ENCODE results near the gene STK11. TPM values are rescaled to one million over a fixed set of nuclear protein-coding genes. Genes with fewer than 3 reads are reported as not detected.

STK11 gene
- total and polyA plus RNA-seq, 3 donors from 2014 or later: 194 to 209 (median 197) TPM

GRCh38 chr19:1250437-1251260, 45.1 kb downstream of the STK11 start:
- Histone ChIP-seq H3K36me3 (ENCODE audit: low read depth, missing control alignments) (no peaks in the 10 kb centered on the region), H3K4me3 (peak overlapping the region; percentile 78 to 84), H3K27me3 (no peaks in the 10 kb centered on the region), H3K27ac (peak overlapping the region; percentile 77 to 95), H3K9me3 (no peaks in the 10 kb centered on the region), H3K4me1 (peaks cover 61% of the 10 kb centered on the region)
- DNase-seq: peak; percentile 73
- 1 to 4% methylated on average over 11 to 90 of the region's 90 CpGs for WGBS, 2 donors
- intact Hi-C loops (cut with DNase I; ENCODE audit: low total_unique reads): no loop called here
- TF ChIP-seq CTCF (IDR thresholded peaks at IDR 0.05) (no peak), POLR2A (IDR thresholded peaks at IDR 0.05) (no peak)

- TF ChIP-seq CTCF (IDR thresholded peaks at IDR 0.05): no peak
- no peak for TF ChIP-seq POLR2A (IDR thresholded peaks at IDR 0.05)
- DNase-seq: peak; percentile 88
- 3% methylated on average over 21 to 40 of the region's 41 CpGs for WGBS, 2 donors
- Histone ChIP-seq H3K9me3 (no peaks in the 10 kb centered on the region), H3K27ac (peak overlapping the region; percentile 77 to 95), H3K4me3 (peak overlapping the region; percentile 78 to 84), H3K36me3 (ENCODE audit: low read depth, missing control alignments) (no peaks in the 10 kb centered on the region), H3K27me3 (no peaks in the 10 kb centered on the region), H3K4me1 (peaks cover 53% of the 10 kb centered on the region)
- intact Hi-C loops (cut with DNase I; ENCODE audit: low total_unique reads): no loop called here
Measured at GRCh38 chr19:1251330-1252220, 46.0 kb downstream of the STK11 start.

GRCh38 chr19:1252221-1252820, 46.7 kb downstream of the STK11 start:
- WGBS, 2 donors: 19 to 20% methylated on average over 25 to 30 of the region's 30 CpGs
- intact Hi-C loops (cut with DNase I; ENCODE audit: low total_unique reads): no loop called here
- Histone ChIP-seq H3K27me3 (no peaks in the 10 kb centered on the region), H3K4me3 (peak overlapping the region; percentile 78 to 84), H3K27ac (peak overlapping the region; percentile 77 to 95), H3K36me3 (ENCODE audit: low read depth, missing control alignments) (no peaks in the 10 kb centered on the region), H3K4me1 (peaks cover 53% of the 10 kb centered on the region), H3K9me3 (no peaks in the 10 kb centered on the region)
- TF ChIP-seq CTCF (IDR thresholded peaks at IDR 0.05): no peak
- no peak for TF ChIP-seq POLR2A (IDR thresholded peaks at IDR 0.05)
- DNase-seq: peak; percentile 83

- Histone ChIP-seq H3K4me3 (peak overlapping the region in 1 of 2 donors; percentile 30), H3K36me3 (ENCODE audit: low read depth, missing control alignments) (no peaks in the 10 kb centered on the region), H3K9me3 (no peaks in the 10 kb centered on the region), H3K27me3 (no peaks in the 10 kb centered on the region), H3K27ac (peak overlapping the region; percentile 77 to 95), H3K4me1 (peaks cover 51% of the 10 kb centered on the region)
- TF ChIP-seq CTCF (IDR thresholded peaks at IDR 0.05) (no peak), POLR2A (IDR thresholded peaks at IDR 0.05) (no peak)
- intact Hi-C loops (cut with DNase I; ENCODE audit: low total_unique reads): no loop called here
- peak; percentile 86 for DNase-seq
- 28% methylated on average over 24 of the region's 26 CpGs; no CpG with 5 or more reads in 1 of the 2 donors for WGBS, 2 donors
Measured at GRCh38 chr19:1252821-1253513, 47.4 kb downstream of the STK11 start.

Measured in testis (tissue), 3 donors.